Raji (cell line): ENCODE results near the gene CDK16.

ENCODE experiments used
- POLR2A ChIP-seq: IDR thresholded peaks from 2 replicates; pipeline ENCODE4 v1.6.1; 2011; ENCODE audit warnings: low read depth, low read length, control low read depth; ENCODE audit not compliant: insufficient read depth

The CDK16 gene

DNA sequence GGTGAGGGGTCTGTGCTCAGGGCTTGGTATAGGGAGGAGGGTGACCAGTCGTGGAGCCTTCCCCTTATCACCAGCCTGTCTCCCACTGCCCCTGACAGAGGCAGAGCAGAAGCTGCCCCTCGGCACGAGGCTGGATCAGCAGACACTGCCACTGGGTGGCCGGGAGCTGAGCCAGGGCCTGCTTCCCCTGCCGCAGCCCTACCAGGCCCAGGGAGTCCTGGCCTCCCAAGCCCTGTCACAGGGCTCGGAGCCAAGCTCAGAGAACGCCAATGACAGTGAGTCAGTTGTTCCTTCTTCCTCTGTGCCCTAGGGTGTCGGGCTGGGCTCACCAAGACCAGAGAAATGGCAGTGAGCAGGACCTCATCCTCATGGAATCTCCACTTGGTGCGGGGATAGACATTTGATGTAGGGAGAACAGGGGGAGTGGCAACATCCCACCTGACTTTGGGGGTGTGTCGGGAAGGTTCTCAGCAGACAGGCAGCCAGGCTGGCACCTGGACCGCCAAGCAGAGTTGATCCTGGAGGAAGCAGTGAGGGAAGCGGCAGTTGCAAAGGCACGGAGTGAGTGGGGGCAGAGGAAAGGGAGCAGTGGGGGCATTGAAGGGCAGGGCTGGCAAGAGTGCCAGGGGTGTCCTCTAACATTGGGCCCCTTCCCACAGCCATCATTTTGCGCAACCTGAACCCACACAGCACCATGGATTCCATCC lies 39.1 kb upstream of the CDK16 start:
- TF ChIP-seq POLR2A, result no peak

DNA sequence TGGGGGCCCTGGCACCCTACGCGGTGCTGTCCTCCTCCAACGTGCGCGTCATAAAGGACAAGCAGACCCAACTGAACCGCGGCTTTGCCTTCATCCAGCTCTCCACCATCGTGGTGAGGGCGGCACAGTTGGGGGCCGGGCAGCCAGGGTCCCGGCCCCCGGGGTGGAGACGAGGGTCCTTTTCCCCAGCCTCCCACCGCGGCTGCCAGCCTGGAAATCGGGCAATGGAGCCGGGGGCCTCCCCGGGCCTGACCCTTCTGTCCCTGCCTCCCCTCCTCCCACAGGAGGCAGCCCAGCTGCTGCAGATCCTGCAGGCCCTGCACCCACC lies 38.6 kb upstream of the CDK16 start:
- TF ChIP-seq POLR2A, result no peak

DNA sequence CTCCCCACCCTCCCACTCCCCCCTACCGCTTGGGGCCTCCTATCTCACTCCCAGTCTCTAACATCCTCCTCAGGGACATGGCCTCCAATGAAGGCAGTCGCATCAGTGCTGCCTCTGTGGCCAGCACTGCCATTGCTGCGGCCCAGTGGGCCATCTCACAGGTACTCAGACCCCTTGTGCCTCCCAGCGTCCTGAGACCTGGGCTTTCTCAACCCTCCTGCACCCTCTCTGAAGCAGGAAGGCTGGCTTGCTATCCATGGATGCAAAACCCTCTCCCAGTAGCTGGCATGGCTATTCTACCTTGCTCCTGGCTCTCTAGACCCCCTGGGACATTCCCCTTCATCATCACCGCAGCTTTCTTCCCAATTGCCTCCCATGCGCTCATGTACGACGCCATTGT lies 38.1 kb upstream of the CDK16 start:
- TF ChIP-seq POLR2A, result no peak

DNA sequence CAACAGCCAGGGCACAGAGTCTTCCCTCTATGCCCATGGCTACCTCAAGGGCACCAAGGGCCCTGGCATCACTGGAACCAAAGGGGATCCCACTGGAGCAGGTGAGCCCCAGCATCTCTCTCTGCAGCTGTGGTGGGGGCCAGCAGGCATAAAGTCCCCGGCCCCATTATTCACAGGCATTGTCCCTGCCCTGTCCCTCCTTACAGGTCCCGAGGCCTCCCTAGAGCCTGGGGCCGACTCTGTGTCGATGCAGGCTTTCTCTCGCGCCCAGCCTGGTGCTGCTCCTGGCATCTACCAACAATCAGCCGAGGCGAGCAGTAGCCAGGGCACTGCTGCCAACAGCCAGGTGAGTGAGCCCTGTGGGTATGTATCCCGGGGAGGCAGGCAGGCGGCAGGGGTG lies 37.2 kb upstream of the CDK16 start:
- TF ChIP-seq POLR2A, result no peak

DNA sequence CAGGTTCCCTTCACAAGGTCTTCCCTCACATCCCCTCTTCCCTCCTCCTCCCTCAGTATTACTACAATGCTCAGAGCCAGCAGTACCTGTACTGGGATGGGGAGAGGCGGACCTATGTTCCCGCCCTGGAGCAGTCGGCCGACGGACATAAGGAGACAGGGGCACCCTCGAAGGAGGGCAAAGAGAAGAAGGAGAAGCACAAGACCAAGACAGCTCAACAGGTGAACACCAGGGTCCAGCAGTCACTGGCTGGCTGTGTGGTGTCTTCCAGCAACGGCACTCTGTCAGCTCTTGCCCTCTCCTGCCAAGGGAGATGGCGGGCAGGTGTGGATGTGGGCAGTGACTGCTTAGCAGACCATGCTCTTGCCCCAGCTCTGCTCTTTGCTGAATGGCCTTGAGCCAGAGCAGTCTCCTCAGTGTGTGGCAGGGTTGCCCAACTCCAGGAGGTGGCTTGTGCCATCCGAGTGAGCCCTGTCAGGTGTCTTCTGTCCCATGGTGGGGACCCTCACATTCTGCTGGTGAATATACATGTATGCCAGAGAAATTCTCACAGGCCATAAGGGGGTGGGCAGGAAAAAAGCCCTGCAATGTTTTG lies 36.3 kb upstream of the CDK16 start:
- no peak for TF ChIP-seq POLR2A

DNA sequence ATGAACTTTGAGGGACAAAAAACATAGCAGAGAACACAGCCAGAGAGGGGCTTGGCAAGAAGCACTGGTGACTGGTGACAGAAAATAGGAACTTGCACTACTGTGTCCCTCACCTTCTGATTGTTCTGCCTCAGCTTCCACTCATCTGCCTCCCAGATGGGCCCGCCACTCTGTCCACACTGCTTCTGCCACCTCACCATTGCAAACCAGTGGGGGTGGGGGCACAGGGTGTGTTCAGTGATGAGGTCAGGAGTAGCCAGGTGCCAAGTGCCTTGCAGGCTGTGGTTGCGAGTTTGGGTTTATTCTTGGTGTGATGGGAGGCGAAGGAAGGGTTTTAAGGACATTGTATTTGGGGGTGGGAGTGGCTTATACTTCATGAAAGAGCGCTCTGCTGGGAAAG lies 34.0 kb upstream of the CDK16 start:
- TF ChIP-seq POLR2A, result no peak

DNA sequence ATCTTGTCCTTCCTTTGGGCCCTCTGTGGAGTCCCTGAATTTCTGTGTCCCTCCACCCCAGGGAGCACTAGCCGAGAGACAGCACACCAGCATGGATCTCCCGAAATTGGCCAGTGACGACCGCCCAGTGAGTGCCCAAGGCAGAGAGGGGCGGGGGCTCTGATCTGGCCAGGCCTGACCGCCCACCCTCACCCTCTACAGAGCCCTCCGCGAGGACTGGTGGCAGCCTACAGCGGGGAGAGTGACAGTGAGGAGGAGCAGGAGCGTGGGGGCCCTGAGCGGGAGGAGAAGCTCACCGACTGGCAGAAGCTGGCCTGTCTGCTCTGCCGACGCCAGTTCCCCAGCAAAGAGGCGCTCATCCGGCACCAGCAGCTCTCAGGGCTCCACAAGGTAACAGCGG lies 33.2 kb upstream of the CDK16 start:
- no peak for TF ChIP-seq POLR2A

DNA sequence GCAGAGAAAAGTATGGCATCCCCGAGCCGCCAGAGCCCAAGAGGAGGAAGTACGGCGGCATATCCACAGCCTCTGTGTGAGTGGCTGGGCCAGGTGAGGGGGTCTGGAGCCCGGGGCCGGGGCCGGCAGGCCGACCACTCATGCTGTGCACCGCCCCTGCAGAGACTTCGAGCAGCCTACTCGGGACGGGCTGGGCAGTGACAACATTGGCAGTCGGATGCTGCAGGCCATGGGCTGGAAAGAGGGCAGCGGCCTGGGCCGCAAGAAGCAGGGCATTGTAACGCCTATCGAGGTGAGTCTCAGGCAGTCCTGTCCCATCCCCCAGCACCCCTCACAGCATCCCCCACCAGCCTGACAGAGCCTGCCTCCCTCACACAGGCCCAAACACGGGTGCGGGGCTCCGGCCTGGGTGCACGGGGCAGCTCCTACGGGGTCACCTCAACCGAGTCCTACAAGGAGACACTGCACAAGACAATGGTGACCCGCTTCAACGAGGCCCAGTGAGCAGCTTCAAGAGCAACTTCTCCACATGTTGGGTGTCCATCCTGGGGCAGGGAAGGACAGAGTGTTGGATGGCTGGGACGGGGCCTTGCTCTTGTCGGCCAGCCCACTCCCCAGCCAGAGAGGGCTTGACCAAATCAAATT lies 32.3 kb upstream of the CDK16 start:
- TF ChIP-seq POLR2A, result no peak

DNA sequence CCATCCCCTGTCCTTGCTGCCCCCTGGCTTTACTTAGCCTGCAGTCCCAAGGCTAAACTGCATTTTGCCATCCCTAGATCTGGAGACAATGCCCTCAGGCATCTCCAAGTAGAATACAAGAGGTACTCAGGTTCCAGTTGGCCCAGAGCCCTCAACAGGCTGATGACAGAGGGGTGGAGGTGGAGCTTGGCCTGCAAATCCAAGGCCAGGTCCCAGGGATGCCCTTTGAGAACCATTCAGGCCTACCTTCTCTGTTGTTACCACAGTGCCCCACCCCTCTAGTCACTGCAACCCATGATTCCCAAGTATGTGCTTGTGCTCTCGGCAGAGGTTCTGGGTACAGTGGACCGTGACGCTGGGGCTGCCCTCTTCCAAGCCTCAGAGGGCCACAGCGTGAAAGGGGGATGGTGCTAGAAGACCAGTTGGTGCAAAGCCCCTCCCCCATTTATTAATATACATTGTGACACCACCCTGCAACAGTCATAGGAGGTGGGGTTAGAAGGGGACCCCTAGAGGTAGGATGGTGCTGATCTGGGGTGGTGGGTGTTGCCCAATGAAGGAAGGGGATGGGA lies 31.3 kb upstream of the CDK16 start:
- no peak for TF ChIP-seq POLR2A

DNA sequence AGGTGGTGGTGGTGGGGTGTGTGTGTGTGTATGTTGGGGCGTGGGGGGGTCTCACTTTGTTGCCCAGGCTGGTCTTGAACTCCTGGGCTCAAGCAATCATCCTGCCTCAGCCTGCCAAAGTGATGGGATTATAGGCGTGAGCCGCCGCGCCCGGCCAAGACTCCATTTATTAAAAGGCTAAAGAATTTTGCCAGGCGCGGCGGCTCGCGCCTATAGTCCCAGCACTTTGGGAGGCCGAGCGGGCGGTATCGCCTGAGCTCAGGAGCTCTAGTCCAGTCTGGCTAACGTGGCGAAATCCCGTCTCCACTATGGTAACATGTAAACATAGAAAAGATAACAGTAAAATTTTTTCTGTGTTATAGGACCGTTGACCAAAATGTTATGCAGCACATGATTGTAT lies 28.6 kb upstream of the CDK16 start:
- TF ChIP-seq POLR2A, result no peak

DNA sequence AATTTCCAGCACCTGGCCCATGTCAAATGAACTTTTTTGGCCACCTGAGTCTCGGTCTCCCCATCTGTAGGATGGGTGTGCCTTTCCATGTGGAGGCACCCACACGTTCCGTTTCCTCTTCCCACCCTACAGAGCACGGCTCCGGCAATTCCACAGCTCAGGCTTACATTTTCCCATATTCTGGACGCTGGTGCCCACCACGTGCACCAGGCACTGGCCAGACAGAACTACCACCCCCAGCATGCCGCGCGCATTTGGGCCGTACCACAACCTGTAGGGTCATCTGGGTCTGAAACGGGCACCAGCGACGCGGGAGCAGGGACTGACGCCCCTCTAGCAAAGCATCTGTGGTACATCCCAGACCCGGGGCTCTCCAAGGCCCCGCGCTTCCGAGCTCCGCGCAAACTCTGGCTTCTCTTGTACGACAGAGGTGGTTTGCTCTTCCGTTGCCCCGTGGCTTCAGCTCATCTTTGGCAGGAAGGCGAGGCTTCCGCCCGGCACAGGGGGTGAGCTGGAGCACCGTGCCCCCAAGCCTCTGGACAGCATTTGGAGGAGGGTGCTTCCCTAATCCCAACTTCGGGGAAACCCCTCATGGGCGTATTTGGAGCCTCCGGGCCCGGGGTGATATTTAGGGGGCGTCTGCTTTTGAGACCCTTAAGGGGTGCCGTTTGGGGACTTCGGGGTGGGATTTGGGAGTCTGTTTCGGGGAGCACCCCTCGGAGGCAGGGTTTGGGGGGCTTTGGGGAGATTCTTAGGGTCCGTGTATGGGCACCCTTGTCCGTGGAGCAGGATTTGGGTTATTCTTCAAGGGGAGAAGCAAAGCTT lies 27.8 kb upstream of the CDK16 start:
- peak; percentile 91 for TF ChIP-seq POLR2A

DNA sequence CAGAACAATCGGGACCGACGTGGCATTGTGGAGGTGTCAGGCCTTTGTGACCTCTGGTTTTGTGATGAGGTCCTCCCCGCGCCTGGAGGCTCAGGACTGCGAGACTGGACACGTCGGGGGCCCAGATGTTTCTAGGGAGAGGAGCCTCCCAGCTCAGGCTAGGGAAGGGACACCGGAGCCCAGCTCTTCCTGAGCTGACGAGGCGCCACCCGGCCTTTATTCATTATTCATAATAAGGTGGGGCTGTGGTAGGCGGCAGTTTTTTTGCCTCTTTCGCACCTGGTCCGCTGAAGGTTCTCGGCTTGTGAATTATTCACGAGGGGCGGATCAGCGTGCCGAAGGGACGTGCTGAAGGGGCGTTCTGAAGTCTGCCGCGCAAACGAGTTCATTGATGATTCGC lies 27.1 kb upstream of the CDK16 start:
- peak; percentile 47; the same call in 1 of the 2 replicates for TF ChIP-seq POLR2A

DNA sequence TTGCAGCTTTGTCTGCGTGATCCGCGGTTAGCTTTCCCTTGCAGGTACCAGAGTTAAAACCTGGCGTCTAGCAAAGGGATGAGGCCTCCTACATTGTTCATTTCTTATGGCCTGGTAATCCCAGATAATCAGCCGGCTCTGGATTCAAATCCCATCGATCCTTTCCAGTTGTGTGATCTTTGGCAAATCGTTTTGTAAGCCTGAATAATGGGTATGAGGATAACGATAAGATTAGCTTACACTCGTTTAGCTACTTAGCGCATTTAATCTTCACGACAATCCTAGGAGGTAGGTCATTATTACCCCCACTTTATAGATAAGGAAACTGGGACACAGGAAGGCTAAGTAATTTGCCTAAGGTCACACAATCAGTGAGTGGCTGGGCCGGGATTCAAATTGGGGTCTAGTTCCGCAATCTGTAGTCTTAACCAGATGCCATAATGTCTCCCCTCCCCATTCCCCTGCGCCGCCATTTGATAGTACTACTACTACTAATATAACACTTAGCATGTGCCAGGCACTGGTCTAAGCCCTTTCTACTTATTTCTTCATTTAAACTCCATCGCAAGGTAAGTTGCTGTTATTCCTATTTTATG lies 26.6 kb upstream of the CDK16 start:
- no peak for TF ChIP-seq POLR2A

DNA sequence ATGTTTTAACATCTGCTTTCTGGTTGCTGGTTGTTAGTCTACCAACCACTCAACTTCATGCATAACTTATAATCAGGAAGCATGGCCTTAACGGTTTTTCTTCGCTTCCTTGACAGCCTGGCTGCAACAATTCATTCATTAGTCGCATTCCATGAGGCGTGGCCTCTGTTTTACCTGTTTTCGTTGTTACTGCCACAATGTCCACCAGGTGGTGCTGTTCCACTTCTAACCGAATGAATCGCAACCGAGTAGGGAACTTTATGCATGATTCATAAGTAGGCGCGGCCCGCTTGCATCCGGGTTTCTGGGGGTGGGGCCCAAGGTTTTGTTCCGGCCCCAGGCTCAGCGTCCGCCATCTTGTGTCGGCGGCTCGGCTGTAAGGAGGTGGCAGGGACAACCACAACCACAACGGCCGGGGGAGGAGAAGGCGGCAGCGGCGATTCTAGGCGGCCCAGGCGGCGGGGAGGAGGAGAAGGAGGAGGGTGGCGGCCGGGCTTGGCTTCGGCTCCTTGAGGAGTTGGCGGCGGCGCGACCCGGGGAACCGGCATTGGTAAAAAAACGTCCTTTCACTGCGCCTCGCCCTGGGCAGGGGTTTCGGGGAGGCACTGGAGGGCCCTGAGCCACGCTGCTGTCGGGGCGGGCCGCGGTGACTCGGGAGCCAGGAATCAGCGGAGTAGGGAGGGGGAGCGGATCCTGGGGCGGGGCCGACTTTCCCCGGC lies 24.8 kb upstream of the CDK16 start, which contains the start of gene UBA1:
UBA1 (plus strand) TSS at position 355 of the 719 bp plus-strand sequence. CDS start 4,974 bp downstream, outside the sequence.
- peak; percentile 60 for TF ChIP-seq POLR2A
